HFFc6 (cell line): ENCODE results near the gene PTPRD. TPM values are rescaled to one million over a fixed set of nuclear protein-coding genes. Genes with fewer than 3 reads are reported as not detected.

ENCODE experiments used
- DNase-seq: peaks from one replicate; pipeline ENCODE4 v3.0.0-alpha.2; 2018
- H3K27ac Mint-ChIP-seq: 2 replicates; pipeline ENCODE4 v1.8.0; 2020; ENCODE audit warnings: mild to moderate bottlenecking, mixed read lengths
- H3K27me3 Mint-ChIP-seq: 2 replicates; pipeline ENCODE4 v1.8.0; 2021; ENCODE audit warnings: mild to moderate bottlenecking, moderate library complexity, mixed read lengths; ENCODE audit not compliant: insufficient read depth
- H3K36me3 Mint-ChIP-seq: 2 replicates; pipeline ENCODE4 v1.8.0; 2021; ENCODE audit warnings: low read depth, mixed read lengths
- H3K4me1 Mint-ChIP-seq: 2 replicates; pipeline ENCODE4 v1.8.0; 2020; ENCODE audit warnings: low read depth, mixed read lengths
- H3K4me3 Mint-ChIP-seq: 2 replicates; pipeline ENCODE4 v1.8.0; 2020; ENCODE audit warnings: mild to moderate bottlenecking, moderate library complexity, mixed read lengths
- H3K9me3 Mint-ChIP-seq: 2 replicates; pipeline ENCODE4 v1.8.0; 2020; ENCODE audit warnings: mild to moderate bottlenecking, mixed read lengths
- CTCF ChIP-seq: fragments of 200-600 bp; sonication (generic); IDR thresholded peaks from 2 replicates; pipeline ENCODE4 v1.5.0; 2021; ENCODE audit warnings: antibody characterized with exemption, mild to moderate bottlenecking
- total RNA-seq, 6 experiments: library from RNA; stranded (reverse); fragmentation: NEBNext Ultra II Directional; extraction: Animal tissue kit (Norgen Biotek cat#: 25700); gene quantifications; 2 replicates in 1 of 6; 3 replicates in 5 of 6; pipeline ENCODE4 v1.2.3, GENCODE V29; 2021

Gene PTPRD
- total RNA-seq, 6 experiments from 2014 or later = not detected

- no peaks in the 10 kb centered on the region for H3K36me3 Mint-ChIP-seq
- peaks cover 43% of the 10 kb centered on the region for H3K9me3 Mint-ChIP-seq
- TF ChIP-seq CTCF = no peak
- H3K27me3 Mint-ChIP-seq = no peaks in the 10 kb centered on the region
- no peaks in the 10 kb centered on the region for H3K4me1 Mint-ChIP-seq
- H3K4me3 Mint-ChIP-seq = no peak overlapping the region
- no peak overlapping the region for H3K27ac Mint-ChIP-seq
- no peak for DNase-seq
Observed at GRCh38 chr9:8723195-8723594, 1889.6 kb downstream of the PTPRD start.

GRCh38 chr9:8719833-8720486, 1892.8 kb downstream of the PTPRD start:
- DNase-seq = no peak

GRCh38 chr9:8718121-8718725, 1894.6 kb downstream of the PTPRD start:
- no peak overlapping the region for H3K4me3 Mint-ChIP-seq
- H3K27me3 Mint-ChIP-seq = no peaks in the 10 kb centered on the region
- H3K4me1 Mint-ChIP-seq = no peaks in the 10 kb centered on the region
- no peak overlapping the region for H3K27ac Mint-ChIP-seq
- no peak for DNase-seq
- H3K9me3 Mint-ChIP-seq = peaks cover 45% of the 10 kb centered on the region
- TF ChIP-seq CTCF = no peak
- no peaks in the 10 kb centered on the region for H3K36me3 Mint-ChIP-seq

More at GRCh38 chr9:8719833-8720486, 1892.8 kb downstream of the PTPRD start:
- Mint-ChIP-seq H3K27ac (no peak overlapping the region), H3K4me3 (no peak overlapping the region), H3K4me1 (no peaks in the 10 kb centered on the region), H3K27me3 (no peaks in the 10 kb centered on the region), H3K9me3 (peaks cover 34% of the 10 kb centered on the region), H3K36me3 (no peaks in the 10 kb centered on the region)
- TF ChIP-seq CTCF = no peak

GRCh38 chr9:8717146-8717545, 1895.7 kb downstream of the PTPRD start:
- no peak for TF ChIP-seq CTCF
- H3K27me3 Mint-ChIP-seq = no peaks in the 10 kb centered on the region
- no peaks in the 10 kb centered on the region for H3K4me1 Mint-ChIP-seq
- no peak for DNase-seq
- H3K9me3 Mint-ChIP-seq = peaks cover 46% of the 10 kb centered on the region
- H3K27ac Mint-ChIP-seq = no peak overlapping the region
- no peak overlapping the region for H3K4me3 Mint-ChIP-seq
- H3K36me3 Mint-ChIP-seq = no peaks in the 10 kb centered on the region

- H3K4me3 Mint-ChIP-seq = no peak overlapping the region
- no peak for TF ChIP-seq CTCF
- H3K36me3 Mint-ChIP-seq = no peaks in the 10 kb centered on the region
- DNase-seq = no peak
- no peaks in the 10 kb centered on the region for H3K4me1 Mint-ChIP-seq
- H3K27me3 Mint-ChIP-seq = no peaks in the 10 kb centered on the region
- H3K9me3 Mint-ChIP-seq = peaks cover 39% of the 10 kb centered on the region
- H3K27ac Mint-ChIP-seq = no peak overlapping the region
Observed at GRCh38 chr9:8715788-8716187, 1897.0 kb downstream of the PTPRD start.
